ENCODE measurements around the gene HMG20B.
"Not testable (repeated sequence)": the region's sequence is repeated elsewhere in the genome, so short reads cannot be mapped to it uniquely, and the experiment has no call there.

Gene HMG20B

GRCh38 chr19:3572855-3573161, at the start of gene HMG20B:
Gene HMG20B, plus strand, starts transcription at chr19:3572944. Its CDS starts 366 bp downstream, at chr19:3573310.
- DNase-seq = no peak

DNA sequence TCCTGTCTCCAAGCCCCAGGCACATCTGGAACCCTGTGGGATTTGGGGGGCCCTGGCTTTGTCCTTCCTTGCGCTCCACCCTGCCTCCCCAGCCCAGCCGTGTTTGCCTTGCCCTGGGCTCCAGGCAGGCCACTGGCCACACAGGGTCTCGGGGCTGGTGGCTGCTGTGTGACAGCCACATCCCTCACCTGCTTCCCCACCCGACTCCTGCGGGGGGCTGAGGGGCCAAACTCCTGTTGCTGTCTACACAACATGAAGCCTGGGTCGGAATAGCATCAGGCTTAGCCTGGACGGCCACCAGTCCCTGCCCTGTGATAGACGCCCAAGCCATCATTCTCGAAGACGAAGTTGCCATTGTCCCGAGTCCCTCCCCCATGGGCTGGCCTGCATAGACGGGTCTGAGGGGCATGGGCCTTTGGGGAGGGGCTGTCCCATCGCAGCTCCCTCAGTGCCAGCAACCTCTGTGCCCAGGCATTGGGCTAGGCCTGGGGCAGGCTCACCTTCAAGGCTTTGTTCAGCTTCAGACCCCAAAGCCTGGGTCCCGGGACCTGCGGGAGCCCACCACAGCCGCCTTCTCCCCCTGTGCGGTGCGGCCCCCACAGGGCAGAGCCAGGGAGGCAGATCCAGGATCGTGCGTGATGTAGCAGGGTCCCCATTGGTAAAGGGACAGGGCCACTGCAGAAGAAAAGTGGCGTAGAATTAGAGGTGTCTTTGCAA, 49.2 kb upstream of the HMG20B start:
- DNase-seq = no peak

DNA sequence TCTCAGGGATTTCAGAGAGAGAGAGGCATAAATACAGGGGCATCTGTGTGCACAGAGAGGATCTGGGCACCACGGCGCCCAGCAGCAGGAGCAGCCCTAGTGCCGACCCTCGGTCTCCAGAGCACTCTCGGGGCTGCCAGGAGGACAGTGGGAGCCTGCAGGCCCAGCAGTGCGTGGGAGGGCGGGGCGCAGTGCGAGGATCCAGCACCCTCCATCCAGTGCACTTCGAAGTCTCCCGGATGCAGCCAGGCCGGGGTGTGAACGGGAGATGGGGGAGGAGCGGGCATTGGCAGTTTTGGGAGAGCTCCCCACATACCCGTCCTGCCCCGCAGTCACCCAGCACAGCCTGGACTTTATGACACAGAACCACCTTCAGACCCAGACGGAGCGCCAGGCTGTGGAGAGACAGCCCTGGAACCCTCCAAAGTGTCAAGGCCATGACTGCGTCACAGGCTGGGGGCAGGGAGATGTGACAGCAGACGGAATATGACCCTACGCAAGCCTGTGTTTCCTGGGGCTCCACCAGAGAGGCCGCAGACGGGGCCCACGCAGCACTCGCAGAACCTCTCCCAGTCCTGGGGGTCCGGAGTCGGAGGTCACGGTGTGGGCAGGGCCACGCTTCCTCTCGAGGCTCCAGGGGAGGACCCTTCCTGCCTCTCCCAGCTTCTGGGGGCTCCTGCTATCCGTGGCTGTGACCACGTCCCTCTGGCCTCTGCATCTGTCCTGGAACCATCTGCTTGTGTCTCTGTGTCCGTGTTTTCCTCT, 48.5 kb upstream of the HMG20B start:
- no peak for DNase-seq

- DNase-seq = no peak
Measured at GRCh38 chr19:3524904-3525451, 47.8 kb upstream of the HMG20B start.

DNA sequence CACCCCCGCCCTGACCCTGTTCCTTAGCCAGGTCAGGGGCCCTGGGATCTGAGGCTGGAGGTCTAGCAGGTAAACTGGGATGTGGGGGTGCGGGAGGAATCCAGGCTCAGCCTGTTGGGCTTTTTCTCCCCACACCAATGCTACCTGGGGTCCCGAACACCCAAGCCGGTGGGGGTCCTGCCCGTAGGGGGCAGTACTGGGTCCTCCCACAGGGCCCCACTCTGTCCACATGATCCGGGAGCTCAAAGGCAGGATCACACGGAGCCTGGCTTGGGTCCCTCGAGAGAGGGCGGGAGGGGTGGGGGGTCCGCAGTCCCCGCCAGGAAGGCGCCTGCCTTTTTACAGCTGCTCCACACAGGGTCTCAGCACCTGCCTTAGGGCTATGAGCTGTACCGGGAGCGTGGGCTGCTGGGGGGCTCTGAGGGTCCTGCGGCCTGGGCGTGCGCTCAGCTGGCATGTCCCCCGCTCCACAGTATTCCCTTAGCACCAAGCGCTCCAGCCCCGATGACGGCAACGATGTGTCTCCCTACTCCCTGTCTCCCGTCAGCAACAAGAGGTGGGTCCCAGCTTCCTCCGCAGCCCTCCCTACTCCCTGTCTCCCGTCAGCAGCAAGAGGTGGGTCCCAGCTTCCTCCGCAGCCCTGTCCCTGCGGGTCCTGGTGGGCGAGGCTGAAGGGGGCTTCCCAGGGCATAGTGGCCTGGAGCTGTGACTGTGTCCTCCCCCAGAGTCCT, 46.1 kb upstream of the HMG20B start:
- DNase-seq = no peak

DNA sequence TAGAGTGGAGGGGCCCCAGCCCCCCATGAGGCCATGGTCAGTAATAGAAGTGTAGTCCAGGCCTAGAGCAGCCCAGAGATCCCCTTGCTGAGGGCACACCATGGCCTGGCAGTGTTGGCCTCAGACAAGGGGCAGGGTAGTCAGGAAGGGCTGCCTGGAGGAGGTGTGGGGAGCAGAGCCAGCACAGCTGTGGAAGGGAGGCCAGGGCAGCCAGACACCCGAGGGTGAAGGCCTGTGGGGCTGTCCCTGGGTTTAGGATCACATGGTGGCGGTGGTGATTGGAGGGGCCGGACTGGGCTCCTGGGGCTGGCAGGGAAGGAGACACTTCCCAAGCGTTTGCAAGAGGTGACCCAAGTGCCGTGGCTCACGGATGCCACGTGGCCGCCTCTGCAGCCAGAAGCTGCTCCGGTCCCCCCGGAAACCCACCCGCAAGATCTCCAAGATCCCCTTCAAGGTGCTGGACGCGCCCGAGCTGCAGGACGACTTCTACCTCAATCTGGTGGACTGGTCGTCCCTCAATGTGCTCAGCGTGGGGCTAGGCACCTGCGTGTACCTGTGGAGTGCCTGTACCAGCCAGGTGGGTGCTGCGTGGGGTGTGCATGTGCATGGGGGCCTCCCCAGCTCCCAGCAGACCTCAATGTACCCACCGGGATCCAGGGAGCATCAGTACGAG, 45.4 kb upstream of the HMG20B start:
- no peak for DNase-seq

GRCh38 chr19:3528080-3528479, 44.7 kb upstream of the HMG20B start:
- no peak for DNase-seq

DNA sequence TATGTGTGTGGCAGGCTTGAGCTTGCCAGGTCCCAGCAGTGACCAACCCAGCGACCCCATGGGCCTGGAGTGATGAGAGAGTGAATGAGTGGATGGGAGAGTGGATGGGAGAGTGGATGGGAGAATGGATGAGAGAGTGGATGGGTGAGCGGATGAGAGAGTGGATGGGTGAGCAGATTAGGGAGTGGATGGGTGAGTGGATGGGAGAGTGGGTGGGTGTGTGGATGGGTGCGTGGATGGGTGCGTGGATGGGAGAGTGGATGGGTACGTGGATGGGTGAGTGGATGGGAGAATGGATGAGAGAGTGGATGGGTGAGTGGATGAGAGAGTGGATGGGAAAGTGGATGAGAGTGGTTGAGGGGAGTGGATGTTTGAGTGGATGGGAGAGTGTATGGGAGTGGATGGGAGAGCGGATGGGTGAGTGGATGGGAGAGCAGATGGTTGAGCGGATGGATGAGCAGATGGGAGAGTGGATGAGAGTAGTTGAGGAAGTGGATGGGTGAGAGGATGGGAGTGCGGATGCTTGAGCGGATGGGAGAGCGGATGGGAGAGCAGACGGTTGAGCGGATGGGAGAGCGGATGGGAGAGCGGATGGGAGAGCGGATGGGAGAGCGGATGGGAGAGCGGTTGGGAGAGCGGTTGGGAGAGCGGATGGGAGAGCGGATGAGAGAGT, 44.1 kb upstream of the HMG20B start:
- no peak for DNase-seq

DNA sequence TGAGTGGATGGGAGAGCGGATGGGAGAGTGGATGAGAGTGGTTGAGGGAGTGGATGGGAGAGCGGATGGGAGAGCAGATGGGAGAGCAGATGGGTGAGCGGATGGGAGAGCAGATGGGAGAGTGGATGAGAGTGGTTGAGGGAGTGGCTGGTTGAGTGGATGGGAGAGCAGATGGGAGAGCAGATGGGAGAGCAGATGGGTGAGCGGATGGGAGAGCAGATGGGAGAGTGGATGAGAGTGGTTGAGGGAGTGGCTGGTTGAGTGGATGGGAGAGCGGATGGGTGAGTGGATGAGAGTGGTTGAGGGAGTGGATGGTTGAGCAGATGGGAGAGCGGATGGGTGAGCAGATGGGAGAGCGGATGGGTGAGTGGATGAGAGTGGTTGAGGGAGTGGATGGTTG, 43.4 kb upstream of the HMG20B start:
- not testable (repeated sequence) for DNase-seq

DNA sequence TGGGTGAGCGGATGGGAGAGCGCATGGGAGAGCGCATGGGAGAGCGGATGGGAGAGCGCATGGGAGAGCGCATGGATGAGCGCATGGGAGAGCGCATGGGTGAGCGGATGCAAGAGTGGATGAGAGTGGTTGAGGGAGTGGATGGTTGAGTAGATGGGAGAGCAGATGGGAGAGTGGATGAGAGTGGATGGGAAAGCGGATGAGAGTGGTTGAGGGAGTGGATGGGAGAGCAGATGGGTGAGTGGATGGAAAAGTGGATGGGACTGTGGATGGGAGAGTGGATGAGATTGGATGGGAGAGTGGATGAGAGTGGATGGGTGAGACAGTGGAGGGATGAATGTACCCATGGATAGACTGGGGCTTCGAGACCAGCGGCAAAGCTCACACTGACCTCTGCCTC, 42.4 kb upstream of the HMG20B start:
- no peak for DNase-seq

DNA sequence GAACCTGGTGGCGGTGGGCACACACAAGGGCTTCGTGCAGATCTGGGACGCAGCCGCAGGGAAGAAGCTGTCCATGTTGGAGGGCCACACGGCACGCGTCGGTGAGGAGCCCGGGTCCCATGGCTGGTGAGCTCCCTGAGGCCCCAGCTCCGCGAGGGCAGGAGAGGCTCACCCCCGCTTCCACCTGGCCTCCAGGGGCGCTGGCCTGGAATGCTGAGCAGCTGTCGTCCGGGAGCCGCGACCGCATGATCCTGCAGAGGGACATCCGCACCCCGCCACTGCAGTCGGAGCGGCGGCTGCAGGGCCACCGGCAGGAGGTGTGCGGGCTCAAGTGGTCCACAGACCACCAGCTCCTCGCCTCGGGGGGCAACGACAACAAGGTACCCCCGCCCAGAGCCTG, 41.0 kb upstream of the HMG20B start:
- DNase-seq = no peak

- DNase-seq = no peak
Measured at GRCh38 chr19:3532154-3532786, 40.5 kb upstream of the HMG20B start.

- DNase-seq = no peak
Measured at GRCh38 chr19:3533033-3533432, 39.7 kb upstream of the HMG20B start.

GRCh38 chr19:3533563-3534216, 39.1 kb upstream of the HMG20B start:
- no peak for DNase-seq

DNA sequence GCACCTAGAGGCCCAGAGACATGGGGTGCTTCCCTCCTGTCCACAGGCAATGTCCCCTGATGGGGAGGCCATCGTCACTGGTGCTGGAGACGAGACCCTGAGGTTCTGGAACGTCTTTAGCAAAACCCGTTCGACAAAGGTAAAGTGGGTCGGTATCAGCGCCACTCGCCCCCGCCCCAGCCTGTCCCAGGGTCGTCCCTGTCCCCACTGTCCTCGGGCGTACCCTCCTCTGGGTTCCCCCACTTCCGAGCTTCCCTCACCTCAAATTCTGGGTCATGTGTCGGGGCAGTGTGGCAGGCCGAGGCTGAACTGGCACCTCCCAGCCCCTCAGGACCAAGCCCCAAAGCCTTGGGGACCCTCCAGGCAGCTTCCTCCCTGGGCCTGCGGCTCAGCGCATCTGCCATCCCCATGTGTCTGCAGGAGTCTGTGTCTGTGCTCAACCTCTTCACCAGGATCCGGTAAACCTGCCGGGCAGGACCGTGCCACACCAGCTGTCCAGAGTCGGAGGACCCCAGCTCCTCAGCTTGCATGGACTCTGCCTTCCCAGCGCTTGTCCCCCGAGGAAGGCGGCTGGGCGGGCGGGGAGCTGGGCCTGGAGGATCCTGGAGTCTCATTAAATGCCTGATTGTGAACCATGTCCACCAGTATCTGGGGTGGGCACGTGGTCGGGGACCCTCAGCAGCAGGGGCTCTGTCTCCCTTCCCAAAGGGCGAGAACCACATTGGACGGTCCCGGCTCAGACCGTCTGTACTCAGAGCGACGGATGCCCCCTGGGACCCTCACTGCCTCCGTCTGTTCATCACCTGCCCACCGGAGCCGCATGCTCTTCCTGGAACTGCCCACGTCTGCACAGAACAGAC, 38.1 kb upstream of the HMG20B start:
- no peak for DNase-seq

DNA sequence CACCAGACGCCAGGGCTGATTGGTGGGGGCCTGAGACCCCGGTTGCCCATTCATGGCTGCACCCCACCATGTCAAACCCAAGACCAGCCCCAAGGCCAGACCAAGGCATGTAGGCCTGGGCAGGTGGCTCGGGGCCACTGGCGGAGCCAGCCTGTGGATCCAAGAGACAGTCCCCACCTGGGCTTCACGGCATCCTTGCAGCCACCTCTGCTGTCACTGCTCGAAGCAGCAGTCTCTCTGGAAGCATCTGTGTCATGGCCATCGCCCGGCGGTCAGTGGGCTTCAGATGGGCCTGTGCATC, 37.6 kb upstream of the HMG20B start:
- no peak for DNase-seq

DNA sequence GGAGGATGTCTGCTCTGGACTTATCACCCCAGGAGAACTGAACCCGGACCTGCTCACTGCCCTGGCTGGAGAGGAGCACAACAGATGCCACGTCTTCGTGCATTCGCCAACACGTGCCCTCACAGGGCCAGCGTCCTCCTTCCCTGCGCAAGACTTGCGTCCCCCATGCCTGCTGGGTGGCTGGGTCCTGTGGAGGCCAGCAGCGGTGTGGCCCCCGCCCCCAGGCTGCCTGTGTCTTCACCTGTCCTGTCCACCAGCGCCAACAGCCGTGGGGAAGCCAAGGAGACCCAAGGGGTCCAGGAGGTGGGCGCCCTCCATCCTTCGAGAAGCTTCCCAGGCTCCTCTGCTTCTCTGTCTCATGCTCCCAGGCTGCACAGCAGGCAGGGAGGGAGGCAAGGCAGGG, 37.2 kb upstream of the HMG20B start:
- no peak for DNase-seq

DNA sequence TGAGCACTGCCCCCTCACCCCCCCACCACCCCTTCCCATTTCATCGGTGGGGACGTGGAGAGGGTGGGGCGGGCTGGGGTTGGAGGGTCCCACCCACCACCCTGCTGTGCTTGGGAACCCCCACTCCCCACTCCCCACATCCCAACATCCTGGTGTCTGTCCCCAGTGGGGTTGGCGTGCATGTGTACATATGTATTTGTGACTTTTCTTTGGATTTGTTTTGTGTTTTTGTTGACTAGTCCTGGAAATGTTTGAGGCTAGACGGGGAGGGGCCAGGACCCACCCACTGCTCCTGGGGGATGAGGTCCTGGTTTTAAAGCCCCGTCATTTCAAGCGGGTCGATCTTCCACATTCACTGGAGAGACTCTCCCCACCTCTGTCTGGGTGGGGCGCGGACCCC, 36.8 kb upstream of the HMG20B start:
- no peak for DNase-seq

DNA sequence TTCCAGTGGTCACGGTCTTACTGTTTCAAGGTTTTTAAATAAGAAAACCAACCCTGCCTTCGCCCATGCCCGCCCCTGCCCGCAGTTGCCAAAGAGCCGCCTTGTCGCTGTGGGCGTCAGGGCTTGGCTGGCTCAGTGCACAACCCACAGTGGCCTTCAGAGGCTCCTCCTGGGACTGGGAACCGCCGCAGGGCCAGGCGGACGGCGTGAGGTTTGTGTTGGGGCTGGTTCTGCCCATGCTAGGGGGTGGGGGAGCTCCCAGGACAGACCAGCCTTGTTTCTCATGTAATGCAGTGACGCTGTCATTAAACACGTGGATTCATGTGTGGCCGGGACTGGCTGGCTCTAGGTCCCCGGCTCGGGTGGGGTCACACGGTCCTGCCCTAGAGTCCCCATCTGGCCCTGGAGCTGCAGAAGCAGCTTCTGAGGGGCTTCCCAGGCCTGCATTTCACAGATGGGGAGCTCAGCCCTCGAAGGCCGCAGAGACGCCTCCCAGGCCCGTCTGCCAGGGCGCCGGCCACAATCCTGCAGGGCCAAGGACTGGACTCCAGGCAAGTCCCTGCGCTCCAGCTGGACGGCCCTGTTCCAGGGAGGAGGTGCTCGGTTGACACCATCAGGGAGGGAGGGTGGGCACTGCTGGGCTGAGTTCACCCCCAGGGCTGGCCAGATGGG, 36.2 kb upstream of the HMG20B start:
- no peak for DNase-seq

DNA sequence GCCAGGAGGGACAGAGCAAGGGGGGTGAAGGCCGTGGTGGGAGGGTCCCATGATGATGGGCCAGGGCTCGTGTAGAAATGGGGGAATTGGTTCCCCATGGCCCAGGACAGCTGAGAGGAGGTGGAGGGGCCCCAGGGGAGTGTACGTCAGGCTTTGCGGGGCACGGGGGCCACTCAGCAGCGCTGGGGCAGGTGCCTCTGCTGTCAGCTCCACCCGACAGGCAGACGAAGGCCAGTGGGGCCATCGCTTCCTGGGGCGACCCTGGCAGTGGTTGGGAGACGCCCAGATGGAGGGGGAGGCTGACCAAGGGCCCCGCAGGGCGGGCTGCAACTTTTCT, 35.7 kb upstream of the HMG20B start:
- no peak for DNase-seq
